Measurements from ENCODE around the gene FAAP20.
A peak's percentile ranks its signal among the peaks of the same experiment; 100 is the strongest.

The FAAP20 gene

DNA sequence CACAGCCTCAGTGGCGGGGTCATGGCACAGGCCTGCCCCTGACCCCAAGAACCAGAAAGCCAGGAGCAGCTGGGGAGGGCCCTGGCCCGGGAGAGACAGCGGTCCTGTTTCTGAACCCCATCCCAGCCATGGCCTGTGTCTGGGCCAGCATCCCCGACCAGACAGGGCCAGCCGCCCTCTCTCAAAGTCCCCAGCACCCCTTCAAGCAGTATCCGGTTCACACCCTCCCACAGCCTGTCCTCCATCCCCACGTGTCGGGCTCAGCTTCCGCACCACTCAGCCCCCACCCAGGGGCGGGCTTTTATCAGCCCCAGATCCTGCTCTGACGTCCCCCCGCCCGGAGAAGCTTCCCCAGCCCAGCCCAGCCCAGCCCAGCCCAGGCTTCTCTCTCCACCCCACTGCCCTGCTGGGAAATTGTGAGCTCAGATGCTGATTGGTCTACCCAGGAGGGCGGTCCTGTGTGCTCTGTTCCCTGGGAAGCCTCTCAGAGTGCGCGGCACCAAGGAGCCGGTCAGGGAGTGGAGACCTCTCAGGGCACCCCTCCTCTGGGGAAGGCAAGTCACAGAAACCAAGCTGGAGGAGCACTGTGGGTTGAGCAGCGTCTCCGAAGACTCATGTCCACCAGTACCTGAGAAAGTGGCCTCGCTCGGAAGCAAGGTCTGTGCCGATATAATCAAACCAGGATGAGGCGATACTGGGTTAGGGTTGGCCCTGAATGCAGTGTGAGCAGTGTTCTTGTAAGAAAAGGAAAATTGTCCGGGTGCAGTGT is 4.7 kb upstream of the FAAP20 start:
- peak; percentile 63 for DNase-seq (ENCODE audit: low read depth)
- peak overlapping the region; percentile 58 for H3K4me3 ChIP-seq (ENCODE audit: low read depth, low read length)

DNA sequence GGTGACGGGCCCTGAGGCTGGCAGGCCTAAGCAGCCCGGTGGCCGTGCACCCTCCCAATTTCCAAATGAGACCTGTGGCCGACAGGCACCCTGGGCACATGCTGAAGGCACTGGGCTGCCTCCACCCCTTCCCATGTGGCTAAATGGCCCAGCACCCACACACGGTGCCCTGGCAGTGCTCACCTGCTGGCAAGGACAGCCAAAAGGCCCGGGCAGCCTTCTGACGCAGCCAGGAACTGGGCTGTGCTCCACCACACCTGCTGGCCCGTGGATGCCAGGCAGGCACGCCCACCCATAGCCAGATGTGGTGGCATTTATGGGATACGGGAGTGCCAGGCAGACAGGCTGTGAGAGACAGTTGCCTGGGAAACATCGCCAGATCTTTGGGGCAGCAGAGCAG is 4.0 kb upstream of the FAAP20 start:
- H3K4me3 ChIP-seq (ENCODE audit: low read depth, low read length), result no peak overlapping the region
- no peak for DNase-seq (ENCODE audit: low read depth)

DNA sequence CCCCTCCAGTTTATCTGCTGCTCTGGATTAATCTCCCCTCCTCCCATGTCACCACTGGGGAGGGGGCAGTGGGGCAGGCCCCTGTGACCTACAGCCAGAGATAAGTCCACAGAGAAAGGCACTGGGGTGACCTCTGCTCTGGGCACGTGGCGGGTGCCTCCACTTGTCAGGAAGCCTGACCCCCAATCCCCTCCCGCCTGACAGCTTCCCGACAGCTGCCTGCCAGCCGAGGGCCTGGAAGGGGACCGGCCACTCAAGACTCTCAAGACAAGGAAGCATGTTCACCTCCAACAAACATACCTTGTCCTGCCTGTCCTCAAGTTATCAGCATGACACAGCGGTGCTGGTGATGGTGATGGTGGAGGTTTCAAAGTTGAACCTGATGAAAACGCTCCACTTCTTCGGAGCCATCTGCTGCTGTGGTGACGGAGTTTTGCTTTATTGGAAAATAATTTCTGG is 3.2 kb upstream of the FAAP20 start:
- DNase-seq (ENCODE audit: low read depth), result no peak
- no peak overlapping the region for H3K4me3 ChIP-seq (ENCODE audit: low read depth, low read length)

DNA sequence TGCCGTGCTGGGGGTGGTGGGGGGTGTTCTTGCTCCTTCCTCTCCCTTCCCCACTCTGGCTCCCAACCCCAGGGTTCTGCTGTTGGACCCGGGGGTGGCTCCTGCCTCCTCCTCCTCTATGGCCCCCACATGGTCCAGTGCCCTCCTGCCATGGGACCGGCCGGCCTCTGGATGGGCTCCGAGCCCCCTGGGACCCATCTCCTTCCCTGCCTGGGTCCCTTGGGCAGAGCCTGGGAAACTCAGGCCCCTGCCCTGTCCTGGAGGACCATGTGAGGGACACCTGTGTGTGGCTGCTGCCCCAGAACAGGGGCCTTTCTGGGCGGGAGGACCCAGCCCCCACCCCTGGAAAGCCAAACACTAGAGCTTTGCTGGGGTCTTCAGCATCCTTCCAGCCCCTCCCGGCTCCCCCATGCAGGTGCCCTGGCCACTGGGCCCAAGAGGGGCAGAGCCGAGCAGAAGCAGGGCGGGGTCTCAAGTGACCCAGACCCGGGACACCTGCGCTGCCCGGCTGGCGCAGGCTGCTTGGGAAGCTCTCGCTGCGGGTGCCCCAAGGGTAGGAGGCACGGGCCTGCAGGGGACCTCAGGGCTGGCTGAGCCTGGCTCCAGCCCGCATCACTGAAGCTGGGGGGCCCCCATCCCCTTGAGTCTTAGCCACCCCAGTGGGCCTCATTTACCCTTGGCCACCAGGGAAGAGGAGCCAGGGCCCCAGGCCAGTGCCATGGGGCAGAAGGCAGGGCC is 2.5 kb upstream of the FAAP20 start:
- H3K4me3 ChIP-seq (ENCODE audit: low read depth, low read length), result no peak overlapping the region
- no peak for DNase-seq (ENCODE audit: low read depth)

DNA sequence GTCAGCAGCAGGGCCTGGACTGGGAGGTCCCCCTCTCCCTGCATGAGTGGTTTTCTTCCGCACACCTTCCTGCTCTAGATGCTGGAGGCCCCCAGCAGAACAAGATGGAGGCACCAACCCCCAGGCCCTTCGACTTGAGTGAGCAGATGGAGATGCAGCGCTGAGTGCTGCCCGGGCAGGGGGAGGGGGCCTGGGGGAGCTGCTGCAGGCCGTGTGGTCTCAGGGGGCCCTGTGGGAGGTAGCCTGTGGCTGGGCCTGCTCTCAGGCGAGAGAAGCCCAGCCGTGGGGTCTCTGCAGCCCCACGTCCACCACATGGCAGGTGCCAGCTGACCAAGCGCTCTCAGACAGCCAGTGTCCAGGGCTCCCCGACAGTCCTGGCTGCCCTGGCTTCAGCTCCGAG is 1.2 kb upstream of the FAAP20 start:
- H3K4me3 ChIP-seq (ENCODE audit: low read depth, low read length), result no peak overlapping the region
- no peak for DNase-seq (ENCODE audit: low read depth)

DNA sequence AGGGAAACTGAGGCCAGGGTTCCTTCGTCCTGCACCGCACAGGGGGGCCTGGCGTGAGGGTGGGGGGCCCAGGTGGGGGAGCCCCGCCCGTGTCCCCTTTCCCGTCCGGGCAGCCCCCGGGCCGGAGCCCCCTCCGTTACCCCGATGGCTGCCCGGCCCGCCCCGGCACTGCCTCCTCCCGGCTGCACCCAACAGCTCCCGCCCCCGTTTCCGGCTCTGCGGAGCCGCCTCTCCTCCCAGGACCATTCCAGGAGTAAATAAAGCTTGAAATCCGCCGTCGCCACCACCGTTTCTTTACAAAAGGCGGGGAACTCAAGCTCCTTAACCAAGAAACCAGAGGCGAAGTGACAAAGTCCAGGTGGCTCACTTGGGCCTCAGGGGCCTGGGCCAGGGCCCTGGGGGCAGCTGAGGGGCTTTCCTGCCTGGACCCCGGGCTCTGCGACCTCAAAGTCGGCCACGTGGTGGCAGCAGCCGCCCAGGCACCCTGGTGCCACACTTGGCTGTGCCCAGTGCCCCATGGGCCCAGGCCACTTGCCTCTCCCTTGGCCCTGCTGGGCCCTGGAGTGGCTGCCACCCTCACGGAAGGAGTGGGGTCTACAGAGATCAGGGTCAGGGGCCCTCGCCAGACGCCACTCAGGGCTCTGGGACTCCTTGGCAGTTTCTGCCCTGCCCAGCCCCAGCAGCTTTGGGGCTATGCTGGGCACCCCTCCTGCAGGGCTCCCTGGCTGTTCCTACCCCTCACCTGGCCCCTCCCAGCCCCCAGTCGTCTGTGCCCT is 514 bp upstream of the FAAP20 start:
- peak overlapping the region; percentile 61 for H3K4me3 ChIP-seq (ENCODE audit: low read depth, low read length)
- no peak for DNase-seq (ENCODE audit: low read depth)

DNA sequence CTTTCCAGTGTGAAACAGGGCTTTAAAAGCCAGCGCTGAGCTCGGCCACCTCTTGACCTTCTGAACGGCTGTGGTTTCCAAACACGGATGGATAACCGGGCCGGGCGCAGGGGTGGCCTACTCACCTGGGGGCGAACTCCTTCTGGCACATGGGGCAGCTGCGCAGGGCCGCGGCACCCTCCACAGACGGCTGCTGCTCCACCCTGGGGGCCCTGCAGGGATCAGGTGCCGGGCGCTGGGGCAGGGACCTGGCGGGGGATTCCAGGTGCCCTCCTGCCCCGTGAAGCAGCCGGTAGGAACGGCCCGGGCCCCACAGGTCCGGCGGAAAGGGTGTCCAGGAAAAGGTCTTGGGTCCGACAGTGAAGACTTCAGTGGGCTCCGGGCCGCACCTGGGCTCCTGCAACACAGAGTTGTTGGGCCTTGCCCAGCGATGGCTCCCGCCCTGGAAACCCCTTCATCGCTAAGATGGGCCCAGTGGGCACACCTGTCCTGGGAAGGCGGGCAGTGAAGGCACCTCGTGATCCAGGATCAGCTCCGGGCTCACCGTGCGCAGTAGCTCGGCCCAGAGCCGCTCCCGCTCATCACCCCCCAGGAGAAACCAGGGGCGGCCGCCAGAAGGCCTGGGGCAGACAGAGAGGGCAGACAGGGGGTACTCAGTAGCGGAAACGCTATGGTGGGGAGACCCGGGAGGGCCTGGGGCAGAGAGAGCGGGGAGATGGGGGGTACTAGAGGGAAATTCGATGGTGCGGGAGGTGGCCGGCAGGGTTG is 874 bp downstream of the FAAP20 start:
- DNase-seq (ENCODE audit: low read depth), result no peak
- H3K4me3 ChIP-seq (ENCODE audit: low read depth, low read length), result peak overlapping the region; percentile 61

DNA sequence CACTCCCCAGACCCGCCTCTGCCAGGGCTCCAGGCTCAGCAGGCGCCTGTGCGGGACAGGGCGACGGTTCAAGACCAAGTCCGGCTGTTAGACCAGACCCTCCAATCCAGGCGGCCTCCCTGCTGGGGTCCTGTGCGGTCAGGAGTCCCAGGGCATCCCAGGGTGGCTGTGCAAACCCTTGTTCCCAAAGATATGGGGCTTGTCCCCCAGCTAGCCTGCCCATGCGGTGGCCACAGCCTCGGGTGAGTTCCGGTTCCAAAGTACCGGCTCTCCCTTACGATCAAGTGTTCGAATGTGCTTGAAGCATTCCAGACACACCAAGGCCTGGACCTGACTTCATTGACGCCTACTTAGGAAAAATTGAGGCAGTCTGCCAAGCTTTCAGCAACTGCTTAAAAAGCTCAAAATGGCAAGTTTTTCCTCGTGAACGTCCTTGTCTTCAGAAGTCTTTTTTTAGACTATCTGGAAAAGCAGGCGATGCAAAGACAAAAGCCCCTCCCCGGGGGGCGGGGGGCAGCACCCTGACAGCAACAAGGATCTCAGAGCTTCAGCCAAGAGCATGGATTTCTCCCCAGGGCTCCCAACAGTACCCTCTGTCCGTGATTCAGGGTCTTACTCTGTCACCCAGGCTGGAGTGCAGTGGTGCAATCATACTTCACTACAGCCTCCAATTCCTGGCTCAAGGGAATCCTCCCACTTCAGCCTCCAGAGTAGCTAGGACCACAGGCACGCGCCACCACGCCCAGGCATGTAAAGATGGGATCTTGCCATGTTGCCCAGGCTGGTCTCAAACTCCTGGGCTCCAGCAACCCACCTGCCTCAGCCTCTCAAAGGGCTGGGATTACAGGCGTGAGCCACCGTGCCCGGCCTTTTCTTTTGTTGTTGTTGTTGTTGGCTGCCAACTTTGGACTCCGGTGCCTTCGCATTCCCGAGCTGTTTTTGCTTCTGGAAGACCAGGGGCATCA is 2.3 kb downstream of the FAAP20 start:
- no peak for DNase-seq (ENCODE audit: low read depth)
- peak overlapping the region; percentile 2 for H3K4me3 ChIP-seq (ENCODE audit: low read depth, low read length)

DNA sequence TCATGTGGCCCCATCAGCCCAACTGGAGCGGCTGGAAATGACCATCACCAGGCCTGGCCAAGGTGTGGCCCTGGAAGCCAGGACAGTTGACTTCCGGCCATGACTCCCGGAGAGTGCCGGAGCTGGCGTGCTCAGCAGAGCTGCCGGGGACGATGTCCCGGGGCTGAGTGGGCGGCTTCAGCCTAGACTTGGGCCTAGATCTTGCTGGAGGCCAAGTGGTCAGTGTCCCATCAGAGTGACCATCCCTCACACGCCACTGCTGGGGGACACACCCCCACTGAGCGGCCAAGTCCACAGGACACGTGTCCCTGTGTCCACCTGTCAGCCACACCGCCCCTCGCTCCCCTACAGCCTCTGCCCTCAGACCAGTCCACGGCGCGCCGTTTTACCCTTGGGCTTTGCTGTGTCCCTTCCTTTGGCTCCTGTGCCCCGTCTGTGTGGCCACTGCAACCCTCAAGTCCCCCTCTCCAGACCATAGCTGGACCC is 4.0 kb downstream of the FAAP20 start:
- no peak for DNase-seq (ENCODE audit: low read depth)
- peak overlapping the region; percentile 50 for H3K4me3 ChIP-seq (ENCODE audit: low read depth, low read length)

DNA sequence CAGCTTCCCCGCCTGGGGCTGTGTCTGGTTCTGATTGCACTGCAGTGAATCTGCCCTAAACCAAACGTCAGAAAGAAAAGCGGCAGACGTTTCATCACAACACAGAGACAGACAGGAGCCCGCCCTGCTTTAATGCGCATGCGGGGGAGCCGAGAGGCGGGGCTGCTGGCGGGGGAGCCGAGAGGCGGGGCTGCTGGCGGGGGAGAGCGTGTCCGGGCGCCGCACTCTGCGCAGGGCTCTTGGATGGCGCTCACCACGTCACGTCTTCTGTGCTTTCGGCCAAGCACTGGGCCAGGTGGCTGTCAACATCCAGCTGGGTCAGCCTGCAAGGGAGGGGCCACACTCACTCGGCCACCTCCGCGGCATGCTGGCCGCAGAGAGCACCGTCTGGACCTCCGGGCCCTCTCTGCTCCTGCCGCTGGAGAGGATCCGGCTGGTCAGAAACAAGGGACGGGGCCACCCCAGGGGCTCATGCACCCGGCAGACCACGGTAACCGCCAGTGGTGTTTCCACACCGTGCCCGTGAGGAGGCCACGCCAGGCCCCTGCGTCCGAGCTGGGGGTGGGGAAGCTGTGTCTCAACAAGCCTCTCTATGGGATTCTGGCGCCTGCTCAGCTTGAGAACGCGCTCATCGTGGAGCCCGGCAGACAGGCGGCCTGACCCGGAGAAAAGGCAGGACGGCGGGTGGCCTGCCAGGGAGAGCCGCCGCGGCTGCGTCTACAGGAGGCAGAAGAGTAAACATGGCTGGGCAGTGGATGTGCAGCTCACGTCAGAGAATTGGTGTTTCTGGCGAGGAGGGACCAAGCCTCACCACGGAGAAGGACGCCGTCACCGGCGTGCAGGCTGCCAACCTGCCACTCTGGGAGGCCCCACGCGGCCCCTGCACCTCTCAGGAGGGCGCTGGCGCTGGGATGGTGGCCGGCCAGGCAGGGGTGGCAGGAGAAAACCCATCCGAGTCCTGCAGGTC is 4.8 kb downstream of the FAAP20 start:
- peak; percentile 90 for DNase-seq (ENCODE audit: low read depth)
- peak overlapping the region; percentile 50 for H3K4me3 ChIP-seq (ENCODE audit: low read depth, low read length)

DNA sequence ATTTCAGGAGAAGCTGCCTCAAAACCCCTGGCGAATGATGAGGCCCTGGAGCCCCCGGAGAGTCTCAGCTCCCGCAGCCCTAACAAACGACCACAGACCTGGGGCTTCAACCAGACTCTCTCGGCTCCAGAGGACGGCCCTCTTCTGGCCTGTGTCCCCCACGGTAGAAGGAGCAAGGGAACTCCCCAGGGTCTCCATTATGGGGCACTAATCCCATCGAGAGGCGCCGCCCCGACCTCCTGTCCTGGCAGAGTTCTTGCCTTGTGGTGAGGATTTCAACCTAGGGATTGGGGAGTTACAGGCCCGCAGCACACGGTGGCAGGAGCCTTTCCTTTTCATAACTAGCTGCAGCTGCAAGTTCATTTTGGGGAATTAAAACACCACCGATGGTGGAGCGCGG is 6.2 kb downstream of the FAAP20 start:
- H3K4me3 ChIP-seq (ENCODE audit: low read depth, low read length), result no peak overlapping the region
- DNase-seq (ENCODE audit: low read depth), result no peak

DNA sequence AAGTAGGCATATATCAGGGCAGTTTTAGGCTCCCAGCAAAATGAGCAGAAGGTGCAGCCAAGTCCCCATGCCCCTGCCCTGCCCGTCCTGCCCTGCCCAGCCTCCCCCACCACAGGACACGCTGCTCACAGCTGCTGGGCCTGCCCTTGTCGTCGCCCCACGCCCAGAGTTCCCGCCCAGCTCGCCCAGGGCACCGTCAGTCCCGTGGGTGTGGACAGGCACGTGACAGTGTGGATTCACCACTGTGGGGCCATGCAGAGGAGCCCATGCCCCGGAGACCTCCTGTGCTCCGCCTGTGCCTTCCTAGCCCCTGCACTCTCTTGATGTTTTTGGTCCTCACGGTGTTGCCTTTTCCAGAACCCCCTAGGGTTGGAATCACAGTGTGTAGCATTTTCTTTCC is 7.0 kb downstream of the FAAP20 start:
- no peak for DNase-seq (ENCODE audit: low read depth)
- no peak overlapping the region for H3K4me3 ChIP-seq (ENCODE audit: low read depth, low read length)

DNA sequence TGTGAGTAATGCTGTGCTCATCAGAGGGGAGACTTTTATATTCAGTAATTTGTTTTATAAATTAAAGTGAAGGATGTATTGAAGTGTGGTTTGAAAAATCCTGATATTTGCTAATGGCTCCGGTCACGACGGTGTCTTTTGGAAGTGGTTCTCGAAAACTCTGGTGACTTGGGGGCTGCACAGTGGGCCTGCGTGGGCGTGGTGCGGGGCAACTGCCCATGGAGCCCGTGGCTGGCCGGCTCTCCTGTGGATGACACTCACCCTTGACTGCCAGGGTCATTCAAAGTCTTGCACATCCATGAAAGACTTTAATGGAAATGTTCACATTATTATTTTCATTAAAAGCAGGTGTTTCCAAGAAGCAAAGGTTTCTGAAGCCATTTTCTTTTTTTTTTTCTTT is 7.7 kb downstream of the FAAP20 start:
- no peak overlapping the region for H3K4me3 ChIP-seq (ENCODE audit: low read depth, low read length)
- no peak for DNase-seq (ENCODE audit: low read depth)

DNA sequence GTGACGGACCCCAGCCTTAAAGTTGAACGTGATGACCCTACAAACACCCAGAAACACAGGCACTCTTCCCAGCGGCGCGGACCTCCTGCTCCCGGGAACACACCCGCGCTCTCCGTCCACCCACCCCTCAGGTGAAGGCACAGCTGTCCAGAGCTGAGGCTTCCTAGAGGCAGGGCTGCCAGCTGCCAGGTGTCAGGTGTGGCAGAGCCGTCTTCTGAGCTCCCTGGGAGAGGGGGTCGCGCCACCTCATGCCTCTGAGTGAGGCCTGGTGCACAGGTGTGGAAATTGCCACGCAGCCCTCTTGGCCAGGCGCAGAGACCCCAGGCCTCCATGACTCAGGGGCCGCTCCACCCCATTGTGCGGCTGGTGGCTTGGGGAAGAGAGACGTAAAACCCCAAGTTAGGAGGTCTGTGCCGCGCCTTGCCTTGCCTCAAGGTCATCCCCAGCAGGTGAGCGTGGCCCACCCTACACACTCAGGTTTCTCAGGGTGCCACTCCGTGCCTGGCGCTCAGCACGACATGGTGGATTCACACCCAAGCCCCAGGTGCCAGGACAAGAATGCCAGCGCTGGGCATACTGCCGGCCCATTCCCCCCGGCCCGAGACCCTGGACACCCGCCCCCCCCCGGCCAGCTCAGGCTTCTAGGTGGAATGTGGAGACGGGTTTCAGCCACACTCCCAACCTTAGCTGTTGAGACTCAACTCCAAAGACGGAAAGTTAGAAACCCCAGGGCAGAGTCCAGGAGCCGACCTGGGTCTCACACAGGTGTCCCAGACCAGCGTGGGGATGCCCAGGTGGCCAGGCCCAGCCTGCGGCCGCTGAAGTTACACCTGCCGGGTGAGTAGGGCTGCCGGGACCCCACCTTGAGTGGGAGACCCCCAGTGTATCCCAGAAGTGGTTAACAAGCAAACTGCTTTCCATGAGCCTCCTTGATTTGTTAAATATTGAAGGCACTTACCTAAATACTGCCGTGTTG is 8.4 kb downstream of the FAAP20 start:
- no peak for DNase-seq (ENCODE audit: low read depth)

DNA sequence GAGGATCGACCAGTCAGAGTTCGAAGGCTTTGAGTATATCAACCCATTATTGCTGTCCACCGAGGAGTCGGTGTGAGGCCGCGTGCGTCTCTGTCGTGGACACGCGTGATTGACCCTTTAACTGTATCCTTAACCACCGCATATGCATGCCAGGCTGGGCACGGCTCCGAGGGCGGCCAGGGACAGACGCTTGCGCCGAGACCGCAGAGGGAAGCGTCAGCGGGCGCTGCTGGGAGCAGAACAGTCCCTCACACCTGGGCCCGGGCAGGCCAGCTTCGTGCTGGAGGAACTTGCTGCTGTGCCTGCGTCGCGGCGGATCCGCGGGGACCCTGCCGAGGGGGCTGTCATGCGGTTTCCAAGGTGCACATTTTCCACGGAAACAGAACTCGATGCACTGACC is 9.6 kb downstream of the FAAP20 start:
- no peak overlapping the region for H3K4me3 ChIP-seq (ENCODE audit: low read depth, low read length)
- no peak for DNase-seq (ENCODE audit: low read depth)

More for the DNA sequence above, 8.4 kb downstream of the FAAP20 start:
- H3K4me3 ChIP-seq (ENCODE audit: low read depth, low read length), result no peak overlapping the region

DNA sequence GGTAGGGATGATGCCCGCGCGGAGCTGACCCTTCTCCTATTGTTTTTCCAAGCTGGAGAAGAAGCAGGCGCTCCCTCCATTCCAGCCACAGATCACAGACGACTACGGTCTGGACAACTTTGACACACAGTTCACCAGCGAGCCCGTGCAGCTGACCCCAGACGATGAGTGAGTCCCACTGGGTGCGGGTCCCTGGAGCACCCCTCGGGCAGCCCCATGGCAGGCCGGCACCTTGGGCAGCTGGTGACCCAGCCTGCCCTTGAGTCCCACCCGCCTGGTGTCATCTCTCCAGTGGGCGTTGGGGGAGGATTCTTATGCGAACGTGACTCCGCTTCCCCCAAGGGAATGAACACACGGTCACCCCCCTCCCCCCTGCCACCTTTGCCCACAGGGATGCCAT is 10.0 kb downstream of the FAAP20 start:
- DNase-seq (ENCODE audit: low read depth), result no peak
- no peak overlapping the region for H3K4me3 ChIP-seq (ENCODE audit: low read depth, low read length)
